ENCODE data around the gene HRAS. TPM values are rescaled to one million over a fixed set of nuclear protein-coding genes. Genes with fewer than 3 reads are reported as not detected.

The HRAS gene
- polyA plus RNA-seq, 1 of the 3 experiments (the other 2 are of a cell fraction): 217 TPM

DNA sequence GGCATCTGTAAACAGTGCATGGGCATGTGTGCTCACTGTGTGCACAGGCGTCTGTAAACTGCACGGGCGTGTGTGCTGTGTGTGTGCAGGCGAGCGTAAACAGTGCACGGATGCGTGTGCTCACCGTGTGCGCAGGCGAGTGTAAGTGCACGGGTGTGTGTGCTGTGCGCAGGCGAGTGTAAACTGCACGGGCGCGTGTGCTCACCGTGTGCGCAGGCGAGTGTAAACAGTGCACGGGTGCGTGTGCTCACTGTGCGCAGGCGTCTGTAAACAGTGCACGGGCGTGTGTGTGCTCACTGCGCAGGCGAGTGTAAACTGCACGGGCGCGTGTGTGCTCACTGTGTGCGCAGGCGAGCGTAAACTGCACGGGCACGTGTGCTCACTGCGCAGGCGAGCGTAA lies 50.8 kb downstream of the HRAS start:
- 97% methylated on average over 37 of the region's 38 CpGs for WGBS (ENCODE audit: low lambda C conversion rate)

More for the DNA sequence above, 50.8 kb downstream of the HRAS start:
- Histone ChIP-seq H3K4me2 (no peak overlapping the region), H3K9me3 (no peaks in the 10 kb centered on the region), H3K27me3 (ENCODE audit: insufficient read depth) (no peaks in the 10 kb centered on the region), H3K36me3 (replicated peaks in 1 of 2; ENCODE audit: control insufficient read depth in 1 of 2, insufficient read depth in 2 of 2, low read length in 1 of 2) (peaks cover 0 to 3% of the 10 kb centered on the region in 2 experiments), H3K9ac (no peak overlapping the region), H3K9me2 (no peaks in the 10 kb centered on the region), H3F3A (replicated peaks; ENCODE audit: insufficient read depth) (no peaks in the 10 kb centered on the region), H3K79me2 (ENCODE audit: insufficient read depth) (no peaks in the 10 kb centered on the region; the same call in 1 of the 2 replicates), H4K20me1 (ENCODE audit: insufficient read depth) (no peaks in the 10 kb centered on the region), H3K4me3 (ENCODE audit: low read depth in 2 of 2, low read length in 1 of 2) (no peak overlapping the region), H3K4me1 (ENCODE audit: control insufficient read depth in 1 of 2, insufficient read depth in 2 of 2, low read depth in 1 of 2, low read length in 1 of 2) (no peaks in the 10 kb centered on the region), H3K27ac (ENCODE audit: low read depth in 2 of 2, low read length in 1 of 2) (no peak overlapping the region), H2AFZ (ENCODE audit: low read depth) (no peak overlapping the region)
- ChIA-PET CTCF (no interaction called here), POLR2A (no interaction called here)
- DNase-seq: no peak
- TF ChIP-seq NFIC (IDR thresholded peaks at IDR 0.05; ENCODE audit: borderline replicate concordance): no peak
- no peak for TF ChIP-seq FOSL2 (IDR thresholded peaks at IDR 0.05; ENCODE audit: borderline replicate concordance, low read depth)
- TF ChIP-seq CHD2 (IDR thresholded peaks at IDR 0.05; ENCODE audit: low read length, partially characterized antibody): no peak
- no peak for TF ChIP-seq POLR2AphosphoS5 (IDR thresholded peaks at IDR 0.05; ENCODE audit: low read depth, low read length)
- TF ChIP-seq NRF1 (IDR thresholded peaks at IDR 0.05; ENCODE audit: low read depth, low read length): no peak

Small RNAs within 50 kb of the gene (small RNA-seq; reads per million reads assigned to genes)
- gene MIR210: 14.9 to 295 (median 251) reads per million in 7 experiments

Other genes starting within 250 kb of the HRAS start
- 19.9 and 26.5 TPM in 2 replicates for gene PGGHG, start 246.4 kb downstream of the HRAS start, polyA plus RNA-seq (2012; rRNA removed)
- gene IFITM5, start 236.1 kb downstream of the HRAS start, polyA plus RNA-seq (2012; rRNA removed): not detected in 2 replicates
- 398 and 518 TPM in 2 replicates for gene IFITM2, start 227.8 kb downstream of the HRAS start, polyA plus RNA-seq (2012; rRNA removed)
- gene IFITM1, start 221.5 kb downstream of the HRAS start, polyA plus RNA-seq (2012; rRNA removed): 15.3 and 19.4 TPM in 2 replicates
- 229 and 326 TPM in 2 replicates for gene IFITM3, start 214.7 kb downstream of the HRAS start, polyA plus RNA-seq (2012; rRNA removed)
- gene B4GALNT4, start 166.1 kb downstream of the HRAS start, polyA plus RNA-seq (2012; rRNA removed): 58.6 and 66.7 TPM in 2 replicates
- gene PKP3, start 141.4 kb downstream of the HRAS start, polyA plus RNA-seq (2012; rRNA removed): 1.4 and 2.4 TPM in 2 replicates
- 22.4 and 32.5 TPM in 2 replicates for gene SIGIRR, start 120.6 kb downstream of the HRAS start, polyA plus RNA-seq (2012; rRNA removed)
- 0.06 and 0.12 TPM in 2 replicates for gene ANO9, start 93.6 kb downstream of the HRAS start, polyA plus RNA-seq (2012; rRNA removed)
- gene PTDSS2, start 85.3 kb downstream of the HRAS start, polyA plus RNA-seq (2012; rRNA removed): 25.6 and 28.6 TPM in 2 replicates
- 135 and 147 TPM in 2 replicates for gene RNH1, start 28.3 kb downstream of the HRAS start, polyA plus RNA-seq (2012; rRNA removed)
- 1.2 and 1.4 TPM in 2 replicates for gene LRRC56, start 2.0 kb upstream of the HRAS start, polyA plus RNA-seq (2012; rRNA removed)
- gene LMNTD2, start 25.2 kb upstream of the HRAS start, polyA plus RNA-seq (2012; rRNA removed): 2.4 and 2.6 TPM in 2 replicates
- gene RASSF7, start 25.4 kb upstream of the HRAS start, polyA plus RNA-seq (2012; rRNA removed): 19.8 and 24.0 TPM in 2 replicates
- gene PHRF1, start 40.9 kb upstream of the HRAS start, polyA plus RNA-seq (2012; rRNA removed): 18.8 and 22.7 TPM in 2 replicates
- gene IRF7, start 80.4 kb upstream of the HRAS start, polyA plus RNA-seq (2012; rRNA removed): 5.9 and 6.3 TPM in 2 replicates
- not detected in 2 replicates for gene CDHR5, start 89.4 kb upstream of the HRAS start, polyA plus RNA-seq (2012; rRNA removed)
- gene SCT, start 91.6 kb upstream of the HRAS start, polyA plus RNA-seq (2012; rRNA removed): not detected in 2 replicates
- gene DRD4, start 101.7 kb upstream of the HRAS start, polyA plus RNA-seq (2012; rRNA removed): not detected in 2 replicates
- gene DEAF1, start 159.6 kb upstream of the HRAS start, polyA plus RNA-seq (2012; rRNA removed): 36.0 and 40.6 TPM in 2 replicates
- gene TMEM80, start 160.2 kb upstream of the HRAS start, polyA plus RNA-seq (2012; rRNA removed): 40.4 and 51.0 TPM in 2 replicates
- gene EPS8L2, start 170.7 kb upstream of the HRAS start, polyA plus RNA-seq (2012; rRNA removed): 0.67 and 0.74 TPM in 2 replicates
- 78.4 and 103 TPM in 2 replicates for gene TALDO1, start 211.9 kb upstream of the HRAS start, polyA plus RNA-seq (2012; rRNA removed)
- 72.9 and 86.2 TPM in 2 replicates for gene GATD1, start 241.9 kb upstream of the HRAS start, polyA plus RNA-seq (2012; rRNA removed)